ENCODE measurements around the gene SFMBT1.

DNA sequence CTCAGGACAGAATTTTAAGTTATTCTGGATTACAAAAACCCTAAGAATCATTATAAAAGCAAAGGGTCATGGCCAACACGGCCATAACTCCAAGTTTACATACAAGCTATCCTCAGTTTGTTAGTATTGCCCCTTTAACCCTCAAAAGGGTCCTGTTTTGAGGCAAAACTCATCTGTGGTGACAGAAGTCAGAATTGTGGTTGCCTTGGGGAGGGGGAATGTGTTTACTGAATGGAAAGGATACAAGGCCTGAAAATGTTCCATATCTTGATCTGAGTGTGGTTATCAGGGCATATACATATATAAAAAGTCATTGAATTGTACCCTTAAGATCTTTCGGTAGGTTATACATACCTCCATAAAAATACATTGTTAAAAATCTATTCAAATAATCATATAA is 2.1 kb downstream of the SFMBT1 start:
- TF ChIP-seq, protein P1, sequence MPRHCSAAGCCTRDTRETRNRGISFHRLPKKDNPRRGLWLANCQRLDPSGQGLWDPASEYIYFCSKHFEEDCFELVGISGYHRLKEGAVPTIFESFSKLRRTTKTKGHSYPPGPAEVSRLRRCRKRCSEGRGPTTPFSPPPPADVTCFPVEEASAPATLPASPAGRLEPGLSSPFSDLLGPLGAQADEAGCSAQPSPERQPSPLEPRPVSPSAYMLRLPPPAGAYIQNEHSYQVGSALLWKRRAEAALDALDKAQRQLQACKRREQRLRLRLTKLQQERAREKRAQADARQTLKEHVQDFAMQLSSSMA (CRISPR knock-in tag; IDR thresholded peaks at IDR 0.05) = no peak
- no peak for TF ChIP-seq RFX1 (IDR thresholded peaks at IDR 0.05)
- TF ChIP-seq, protein P2, sequence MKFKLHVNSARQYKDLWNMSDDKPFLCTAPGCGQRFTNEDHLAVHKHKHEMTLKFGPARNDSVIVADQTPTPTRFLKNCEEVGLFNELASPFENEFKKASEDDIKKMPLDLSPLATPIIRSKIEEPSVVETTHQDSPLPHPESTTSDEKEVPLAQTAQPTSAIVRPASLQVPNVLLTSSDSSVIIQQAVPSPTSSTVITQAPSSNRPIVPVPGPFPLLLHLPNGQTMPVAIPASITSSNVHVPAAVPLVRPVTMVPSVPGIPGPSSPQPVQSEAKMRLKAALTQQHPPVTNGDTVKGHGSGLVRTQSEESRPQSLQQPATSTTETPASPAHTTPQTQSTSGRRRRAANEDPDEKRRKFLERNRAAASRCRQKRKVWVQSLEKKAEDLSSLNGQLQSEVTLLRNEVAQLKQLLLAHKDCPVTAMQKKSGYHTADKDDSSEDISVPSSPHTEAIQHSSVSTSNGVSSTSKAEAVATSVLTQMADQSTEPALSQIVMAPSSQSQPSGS (CRISPR knock-in tag; IDR thresholded peaks at IDR 0.05) = no peak
- no peak for TF ChIP-seq FOXM1 (IDR thresholded peaks at IDR 0.05; ENCODE audit: low read depth)
- TF ChIP-seq FOXM1 (CRISPR knock-in tag; IDR thresholded peaks at IDR 0.05; ENCODE audit: low read depth) = no peak
- TF ChIP-seq, protein P3, sequence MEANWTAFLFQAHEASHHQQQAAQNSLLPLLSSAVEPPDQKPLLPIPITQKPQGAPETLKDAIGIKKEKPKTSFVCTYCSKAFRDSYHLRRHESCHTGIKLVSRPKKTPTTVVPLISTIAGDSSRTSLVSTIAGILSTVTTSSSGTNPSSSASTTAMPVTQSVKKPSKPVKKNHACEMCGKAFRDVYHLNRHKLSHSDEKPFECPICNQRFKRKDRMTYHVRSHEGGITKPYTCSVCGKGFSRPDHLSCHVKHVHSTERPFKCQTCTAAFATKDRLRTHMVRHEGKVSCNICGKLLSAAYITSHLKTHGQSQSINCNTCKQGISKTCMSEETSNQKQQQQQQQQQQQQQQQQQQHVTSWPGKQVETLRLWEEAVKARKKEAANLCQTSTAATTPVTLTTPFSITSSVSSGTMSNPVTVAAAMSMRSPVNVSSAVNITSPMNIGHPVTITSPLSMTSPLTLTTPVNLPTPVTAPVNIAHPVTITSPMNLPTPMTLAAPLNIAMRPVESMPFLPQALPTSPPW (CRISPR knock-in tag; IDR thresholded peaks at IDR 0.05) = no peak
- TF ChIP-seq GATA2 (CRISPR knock-in tag; IDR thresholded peaks at IDR 0.05) = no peak
- TF ChIP-seq CEBPG (CRISPR knock-in tag; IDR thresholded peaks at IDR 0.05) = no peak
- no peak for TF ChIP-seq CEBPG (tag; conservative IDR thresholded peaks at IDR 0.05 in 1 of 2, IDR thresholded peaks at IDR 0.05 in 1 of 2)
- TF ChIP-seq RCOR1 (IDR thresholded peaks at IDR 0.05; ENCODE audit: borderline replicate concordance in 1 of 2, low read depth in 2 of 2, low read length in 2 of 2) = no peak
- no peak for TF ChIP-seq BHLHE40 (IDR thresholded peaks at IDR 0.05; ENCODE audit: low read length)
- TF ChIP-seq SMC3 (conservative IDR thresholded peaks at IDR 0.05; ENCODE audit: insufficient read depth, low read depth, low read length) = no peak
- TF ChIP-seq EGR1 (conservative IDR thresholded peaks at IDR 0.05) = no peak
- no peak for TF ChIP-seq BRD9 (IDR thresholded peaks at IDR 0.05; ENCODE audit: low read depth, partially characterized antibody)

All from K562 (cell line).